K562 (cell line): ENCODE measurements around the gene CRTC3. TPM values are rescaled to one million over a fixed set of nuclear protein-coding genes. Genes with fewer than 3 reads are reported as not detected.
A peak's percentile ranks its signal among the peaks of the same experiment; 100 is the strongest.

Experiments used
- ATAC-seq: fragments of 200-7000 bp; cut with Tn5 transposase; 3 replicates; pipeline ENCODE4 v1.9.1; 2020; ENCODE audit warnings: moderate library complexity
- BruUV-seq: library from RNA; stranded (reverse); fragments of 400-500 nt; replicated peaks from 2 replicates; lab custom pipeline; 2021; lab: Mats Ljungman, UMichigan
- CTCF ChIA-PET: fragments of 300-600 bp; formaldehyde crosslinking; extraction: SDS; loops from one replicate; lab custom pipeline; 2021; ENCODE audit warnings: low intra/inter-chr PET ratio; lab: Yijun Ruan, JAX
- POLR2A ChIA-PET: fragments of 300-600, 350-650 bp; sonication (Branson Sonifier 250); formaldehyde crosslinking; extraction: SDS; loops from one replicate; lab custom pipeline; 2021; ENCODE audit warnings: antibody characterized with exemption, inconsistent platforms; lab: Yijun Ruan, JAX
- DNase-seq, 4 experiments: peaks; one replicate each; pipeline versions ENCODE4 v3.0.0 to v3.0.0-alpha.2; 2011 to 2018; ENCODE audit warnings: low spot score in 3 of 4, mixed read lengths in 3 of 4; ENCODE audit errors: extremely low read depth in 1 of 4
- FAIRE-seq: peaks from 2 replicates; lab custom pipeline; 2011; peaks lifted over from hg19 to GRCh38; lab: Jason Lieb, UNC
- H2AFZ ChIP-seq: 2 replicates; pipeline ENCODE4 v1.6.0; 2011; ENCODE audit warnings: low read depth, low read length, control low read depth, inconsistent platforms
- H3K27ac ChIP-seq: fragments of 200-600 bp; 3 replicates; pipeline ENCODE4 v1.8.0; 2011; ENCODE audit warnings: low read depth, mild to moderate bottlenecking, control low read depth, inconsistent platforms, low read length, moderate library complexity, mixed read lengths; ENCODE audit errors: extremely low read depth
- H3K27me3 ChIP-seq, 2 experiments: fragments of 300-600 bp in 1 of 2; 2 replicates in 1 of 2; 3 replicates in 1 of 2; pipeline versions ENCODE4 v1.6.0 to v1.8.0; 2011; ENCODE audit warnings: inconsistent platforms in 2 of 2, low read length in 2 of 2, mild to moderate bottlenecking in 1 of 2, mixed read lengths in 1 of 2, moderate library complexity in 1 of 2; ENCODE audit not compliant: control insufficient read depth in 2 of 2, insufficient read depth in 2 of 2
- H3K36me3 ChIP-seq: fragments of 300-600 bp; 3 replicates; pipeline ENCODE4 v1.8.0; 2011; ENCODE audit warnings: mild to moderate bottlenecking, low read length, inconsistent platforms; ENCODE audit not compliant: control insufficient read depth, insufficient read depth
- H3K4me1 ChIP-seq, 2 experiments: fragments of 200-600 bp in 1 of 2; replicated peaks in 1 of 2; 2 replicates in 1 of 2; 3 replicates in 1 of 2; pipeline versions ENCODE4 v1.5.1 to v1.8.0; 2011; ENCODE audit warnings: inconsistent platforms in 2 of 2, low read length in 2 of 2, mild to moderate bottlenecking in 1 of 2, mixed read lengths in 1 of 2, moderate library complexity in 1 of 2; ENCODE audit not compliant: control insufficient read depth in 2 of 2, insufficient read depth in 2 of 2
- H3K4me2 ChIP-seq: 2 replicates; pipeline ENCODE4 v1.6.1; 2011; ENCODE audit warnings: low read length, control low read depth, inconsistent platforms, mixed read lengths; ENCODE audit not compliant: insufficient read depth
- H3K4me3 ChIP-seq: fragments of 200-600 bp; sonication (generic), shearing (Covaris generic); 2 replicates; pipeline ENCODE4 v1.5.1; 2016; ENCODE audit warnings: control low read depth, inconsistent platforms
- H3K79me2 ChIP-seq: fragments of 200-600 bp; 3 replicates; pipeline ENCODE4 v1.8.0; 2011; ENCODE audit warnings: low read length, inconsistent platforms; ENCODE audit not compliant: control insufficient read depth, insufficient read depth
- H3K9ac ChIP-seq, 2 experiments: 2 replicates each; pipeline versions ENCODE4 v1.6.0 to v1.6.1; 2011; ENCODE audit warnings: low read depth in 2 of 2, low read length in 2 of 2, control low read depth in 1 of 2, inconsistent platforms in 1 of 2, mild to moderate bottlenecking in 1 of 2, mixed read lengths in 1 of 2; ENCODE audit not compliant: insufficient read depth in 1 of 2
- H3K9me1 ChIP-seq: one replicate; pipeline ENCODE4 v1.6.0; 2011; ENCODE audit warnings: inconsistent platforms, mild to moderate bottlenecking, low read length, moderate library complexity; ENCODE audit not compliant: control insufficient read depth, insufficient read depth
- H3K9me3 ChIP-seq: replicated peaks from 2 replicates; pipeline ENCODE4 v1.5.1; 2011; ENCODE audit warnings: low read depth, low read length, inconsistent platforms; ENCODE audit not compliant: control insufficient read depth, insufficient read depth
- H4K20me1 ChIP-seq: replicated peaks from 2 replicates; pipeline ENCODE4 v1.6.1; 2011; ENCODE audit warnings: low read length, inconsistent platforms, mixed read lengths; ENCODE audit not compliant: control insufficient read depth, insufficient read depth
- ARID1B ChIP-seq: fragments of 450-650 bp; IDR thresholded peaks from 2 replicates; pipeline ENCODE4 v1.6.1; 2016; ENCODE audit warnings: antibody characterized with exemption, mild to moderate bottlenecking, inconsistent platforms
- ARNT ChIP-seq, 2 experiments: fragments of 450-650 bp; IDR thresholded peaks; 2 replicates each; pipeline ENCODE4 v1.6.1; 2016; ENCODE audit warnings: mild to moderate bottlenecking in 1 of 2
- CEBPG ChIP-seq, 3 experiments: fragments of 200-800 bp in 1 of 3; sonication (Bioruptor generic) in 1 of 3; sonication (generic) in 1 of 3; formaldehyde crosslinking in 1 of 3; IDR thresholded peaks in 2 of 3; conservative IDR thresholded peaks in 1 of 3; 2 replicates each; pipeline versions ENCODE4 v1.6.1 to v1.8.0; 2016 to 2022; ENCODE audit warnings: missing compliant biosample characterization in 2 of 3, missing genetic modification characterization in 2 of 3, mild to moderate bottlenecking in 1 of 3, missing genetic modification reagents in 1 of 3
- CTBP1 ChIP-seq: fragments of 450-650 bp; IDR thresholded peaks from 2 replicates; pipeline ENCODE4 v1.6.1; 2016; ENCODE audit warnings: borderline replicate concordance
- CXXC5 ChIP-seq: fragments of 250-450 bp; sonication (Bioruptor Pico); IDR thresholded peaks from 2 replicates; pipeline ENCODE4 v1.8.0; 2022; ENCODE audit warnings: inconsistent platforms, mild to moderate bottlenecking, moderate library complexity
- EP300 ChIP-seq: IDR thresholded peaks from 2 replicates; pipeline ENCODE4 v1.6.1; 2012; ENCODE audit warnings: low read length, improper control_type of control experiment
- GABPB1 ChIP-seq: sonication (generic); formaldehyde crosslinking; IDR thresholded peaks from 2 replicates; pipeline ENCODE4 v1.8.0; 2022; ENCODE audit warnings: mild to moderate bottlenecking, missing genetic modification reagents
- HOXB6 ChIP-seq: fragments of 250-450 bp; sonication (Bioruptor Pico); IDR thresholded peaks from 2 replicates; pipeline ENCODE4 v1.5.1; 2022; ENCODE audit warnings: mild to moderate bottlenecking, borderline replicate concordance
- ID3 ChIP-seq, 2 experiments: fragments of 250-450 bp in 1 of 2; fragments of 450-650 bp in 1 of 2; sonication (Bioruptor Pico) in 1 of 2; IDR thresholded peaks; 2 replicates each; pipeline versions ENCODE4 v1.6.1 to v1.8.0; 2016 to 2021; ENCODE audit warnings: mild to moderate bottlenecking in 2 of 2, moderate library complexity in 2 of 2, missing compliant biosample characterization in 1 of 2, missing genetic modification characterization in 1 of 2
- POLR2AphosphoS2 ChIP-seq: IDR thresholded peaks from 2 replicates; pipeline ENCODE4 v1.6.1; 2012; ENCODE audit warnings: low read length, improper control_type of control experiment
- SOX6 ChIP-seq: fragments of 450-650 bp; IDR thresholded peaks from 2 replicates; pipeline ENCODE4 v1.6.1; 2014; ENCODE audit warnings: mild to moderate bottlenecking
- TRIM24 ChIP-seq, 2 experiments: fragments of 450-650 bp; IDR thresholded peaks; 2 replicates each; pipeline ENCODE4 v1.6.1; 2016
- ZEB2 ChIP-seq: fragments of 450-650 bp; IDR thresholded peaks from 2 replicates; pipeline ENCODE4 v1.6.1; 2016
- ZNF175 ChIP-seq: fragments of 200-800 bp; sonication (Bioruptor generic); IDR thresholded peaks from 2 replicates; pipeline ENCODE4 v1.6.1; 2016; ENCODE audit warnings: low read depth, mild to moderate bottlenecking, missing genetic modification characterization, missing compliant biosample characterization
- ZNF239 ChIP-seq: fragments of 250-450 bp; sonication (Bioruptor Pico); IDR thresholded peaks from 2 replicates; pipeline ENCODE4 v1.4.0; 2020; ENCODE audit warnings: mild to moderate bottlenecking
- WGBS: fragments of 100-300 bp; shearing (Covaris generic); methylation state at CpG from one replicate; pipeline ENCODE4 v1.1.6; 2016; ENCODE audit warnings: low coverage, mixed read lengths; ENCODE audit not compliant: insufficient coverage; ENCODE audit errors: missing lambda C conversion rate; 5-methylcytosine and 5-hydroxymethylcytosine counted together
- in situ Hi-C: fragments of 300-500 bp; cut with MboI; formaldehyde crosslinking; loops from 4 replicates; pipeline ENCODE4 v1.15.0; 2018; ENCODE audit warnings: inconsistent platforms, mixed read lengths
- intact Hi-C: fragments of 100-400 bp; cut with micrococcal nuclease; formaldehyde crosslinking; loops from 2 replicates; pipeline ENCODE4 v1.14.2; 2022
- polyA plus RNA-seq, 8 experiments: library from polyadenylated mRNA; depleted of rRNA in 4 of 8; stranded (reverse) in 5 of 8; unstranded in 3 of 8; fragments of >200 nt; fragmentation: Nextera tagmentation in 2 of 8; fragmentation: Illumina TruSeq in 1 of 8; extraction: Ambion mirVana in 2 of 8; extraction: Trizol in 1 of 8; gene quantifications; 2 replicates each; pipeline versions ENCODE4 v1.2.1 to v1.2.3, GENCODE V29; 2011 to 2014; ENCODE audit warnings: inconsistent platforms in 1 of 8, missing spikeins in 1 of 8
- total RNA-seq, 7 experiments: library from RNA; depleted of rRNA in 6 of 7; stranded (reverse); fragments of >200 nt in 6 of 7; fragmentation: Illumina TruSeq in 2 of 7; extraction: Trizol in 2 of 7; gene quantifications; 2 replicates each; pipeline versions ENCODE4 v1.2.1 to v1.2.3, GENCODE V29; 2011 to 2021; ENCODE audit warnings: low replicate concordance in 1 of 7
- TF ChIP-seq, protein P1 (sequence below), 2 experiments: fragments of 450-650 bp in 1 of 2; sonication (generic) in 1 of 2; formaldehyde crosslinking in 1 of 2; IDR thresholded peaks in 1 of 2; conservative IDR thresholded peaks in 1 of 2; 2 replicates each; pipeline versions ENCODE4 v1.6.1 to v1.8.1; 2016 to 2023; ENCODE audit warnings: mild to moderate bottlenecking in 2 of 2, moderate library complexity in 2 of 2, inconsistent platforms in 1 of 2, missing genetic modification reagents in 1 of 2
- TF ChIP-seq, protein P2 (sequence below): fragments of 450-650 bp; IDR thresholded peaks from 2 replicates; pipeline ENCODE4 v1.6.1; 2016; ENCODE audit warnings: missing biosample characterization, missing genetic modification characterization

The CRTC3 gene
- total and polyA plus RNA-seq, 9 of the 15 experiments (the other 6 are each of a cell fraction or from before 2014, with no cell fraction given), result 1.2 to 19.0 (median 11.6) TPM

GRCh38 chr15:90586948-90587347 lies 57.2 kb downstream of the CRTC3 start:
- H4K20me1 ChIP-seq, result no peaks in the 10 kb centered on the region
- WGBS, result 56% methylated on average over 5 of the region's 5 CpGs
- BruUV-seq, result no TSS peak
- intact Hi-C loops, result no loop called here
- peak; percentile 52 for ATAC-seq
- H3K4me3 ChIP-seq, result no peak overlapping the region
- H3K79me2 ChIP-seq, result no peaks in the 10 kb centered on the region
- POLR2A ChIA-PET, result interaction anchor here (0.7 to 2.3 kb wide), 5 partner anchors 10 to 17 kb away, joined by 3 to 11 read pairs (median 3); no protein-coding TSS in a partner anchor
- no peaks in the 10 kb centered on the region for H3K27me3 ChIP-seq
- peak; percentile 68; the same call in 1 of the 2 replicates for TF ChIP-seq ZEB2
- TF ChIP-seq, protein P1, sequence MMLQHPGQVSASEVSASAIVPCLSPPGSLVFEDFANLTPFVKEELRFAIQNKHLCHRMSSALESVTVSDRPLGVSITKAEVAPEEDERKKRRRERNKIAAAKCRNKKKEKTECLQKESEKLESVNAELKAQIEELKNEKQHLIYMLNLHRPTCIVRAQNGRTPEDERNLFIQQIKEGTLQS (IDR thresholded peaks at IDR 0.05), result peak; percentile 60; the same call in 1 of the 2 replicates
- TF ChIP-seq, protein P1 (CRISPR knock-in tag; conservative IDR thresholded peaks at IDR 0.05), result no peak
- no peak for TF ChIP-seq ZNF239 (CRISPR knock-in tag)
- TF ChIP-seq SOX6, result 0 out of 2 replicates have a peak, but pooled peaks have one; percentile 19
- TF ChIP-seq CXXC5 (CRISPR knock-in tag), result peak; percentile 43
- peak in 1 of 2 experiments; percentile 56; a peak in 1 of 4 replicates for TF ChIP-seq TRIM24 (IDR thresholded peaks at IDR 0.05)
- peak; percentile 26; the same call in 1 of the 2 replicates for TF ChIP-seq EP300
- TF ChIP-seq, protein P2, sequence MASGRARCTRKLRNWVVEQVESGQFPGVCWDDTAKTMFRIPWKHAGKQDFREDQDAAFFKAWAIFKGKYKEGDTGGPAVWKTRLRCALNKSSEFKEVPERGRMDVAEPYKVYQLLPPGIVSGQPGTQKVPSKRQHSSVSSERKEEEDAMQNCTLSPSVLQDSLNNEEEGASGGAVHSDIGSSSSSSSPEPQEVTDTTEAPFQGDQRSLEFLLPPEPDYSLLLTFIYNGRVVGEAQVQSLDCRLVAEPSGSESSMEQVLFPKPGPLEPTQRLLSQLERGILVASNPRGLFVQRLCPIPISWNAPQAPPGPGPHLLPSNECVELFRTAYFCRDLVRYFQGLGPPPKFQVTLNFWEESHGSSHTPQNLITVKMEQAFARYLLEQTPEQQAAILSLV (tag), result no peak
- 0 out of 2 replicates have a peak, but pooled peaks have one; percentile 8 for TF ChIP-seq ARID1B
- peak; percentile 90 for TF ChIP-seq CEBPG (CRISPR knock-in tag; IDR thresholded peaks at IDR 0.05)
- peak in 1 of 2 experiments; percentile 83; a peak in 2 of 4 replicates for TF ChIP-seq CEBPG (tag; conservative IDR thresholded peaks at IDR 0.05 in 1 of 2, IDR thresholded peaks at IDR 0.05 in 1 of 2)
- TF ChIP-seq HOXB6 (CRISPR knock-in tag), result peak; percentile 18; the same call in 1 of the 2 replicates
- no peak for TF ChIP-seq POLR2AphosphoS2
- TF ChIP-seq GABPB1 (CRISPR knock-in tag), result no peak
- TF ChIP-seq CTBP1, result peak; percentile 61; the same call in 1 of the 2 replicates
- peak; percentile 50; the same call in 1 of the 2 replicates for TF ChIP-seq ZNF175 (CRISPR knock-in tag)
- no peak for TF ChIP-seq ARNT (IDR thresholded peaks at IDR 0.05)
- no peak for TF ChIP-seq ID3 (CRISPR knock-in tag; IDR thresholded peaks at IDR 0.05)
- TF ChIP-seq ID3 (tag; IDR thresholded peaks at IDR 0.05), result no peak
- TF ChIP-seq, all 486 proteins: peak for 11
- Histone ChIP-seq H3K4me2 (no peak overlapping the region), H3K9me1 (no peaks in the 10 kb centered on the region), H3K9me3 (no peaks in the 10 kb centered on the region), H2AFZ (no peak overlapping the region), H3K27ac (no peak overlapping the region), H3K36me3 (no peaks in the 10 kb centered on the region), H3K4me1 (peaks cover 0 to 4% of the 10 kb centered on the region in 2 experiments; a peak in 2 of 5 replicates), H3K9ac (no peak overlapping the region)
- in situ Hi-C loops, result no loop called here
- CTCF ChIA-PET, result no interaction called here
- FAIRE-seq, result no peak
- DNase-seq, result no peak
